Stimulated activated CD4-positive, alpha-beta T cell treated with anti-CD3 and anti-CD28 coated beads, Interleukin-12 subunit alpha, Interleukin-12 subunit beta, amount 100 ng/mL, for 4 hours (primary cell): Measurements from ENCODE around the gene APOE.
"Not testable (repeated sequence)": the region's sequence is repeated elsewhere in the genome, so short reads cannot be mapped to it uniquely, and the experiment has no call there.

ENCODE experiments used
- DNase-seq: peaks from one replicate; pipeline ENCODE4 v3.0.0-alpha.2; 2020

Gene APOE

GRCh38 chr19:44912854-44913253 is 7.3 kb downstream of the APOE start:
- DNase-seq, result no peak

GRCh38 chr19:44913512-44914432 is 8.2 kb downstream of the APOE start:
- not testable (repeated sequence) for DNase-seq

GRCh38 chr19:44914433-44915206 is 9.0 kb downstream of the APOE start, which contains the start of gene APOC1:
Gene APOC1, plus strand, starts transcription at chr19:44914608. Its CDS starts 284 bp downstream, at chr19:44914892.
- peak; percentile 65 for DNase-seq

GRCh38 chr19:44924243-44924725 is 18.7 kb downstream of the APOE start:
- DNase-seq, result no peak

GRCh38 chr19:44925114-44925891 is 19.7 kb downstream of the APOE start:
- DNase-seq, result no peak

GRCh38 chr19:44926245-44927077 is 20.9 kb downstream of the APOE start:
- DNase-seq, result not testable (repeated sequence)

- DNase-seq, result no peak
These were observed 22.1 kb downstream of the APOE start for GRCh38 chr19:44927746-44928145.

GRCh38 chr19:44930088-44930487 is 24.5 kb downstream of the APOE start:
- no peak for DNase-seq

- DNase-seq, result no peak
These were observed 25.9 kb downstream of the APOE start for GRCh38 chr19:44931541-44931940.

GRCh38 chr19:44939668-44940067 is 34.1 kb downstream of the APOE start:
- DNase-seq, result no peak

- DNase-seq, result no peak
These were observed 36.5 kb downstream of the APOE start, which contains the start of gene APOC4 for GRCh38 chr19:44942067-44942571. Gene APOC4, plus strand, starts transcription at chr19:44942237. Its CDS starts 41 bp downstream, at chr19:44942278.

GRCh38 chr19:44943801-44944249 is 38.2 kb downstream of the APOE start:
- no peak for DNase-seq

GRCh38 chr19:44947041-44947581 is 41.5 kb downstream of the APOE start:
- no peak for DNase-seq

GRCh38 chr19:44948237-44948636 is 42.6 kb downstream of the APOE start:
- DNase-seq, result no peak

GRCh38 chr19:44948763-44949374 is 43.3 kb downstream of the APOE start:
- DNase-seq, result no peak

GRCh38 chr19:44949550-44949949 is 44.0 kb downstream of the APOE start:
- no peak for DNase-seq

GRCh38 chr19:44951179-44952159 is 45.9 kb downstream of the APOE start:
- peak; percentile 28 for DNase-seq

GRCh38 chr19:44954278-44954648 is 48.7 kb downstream of the APOE start:
- no peak for DNase-seq
